Stomach (tissue), 4 donors: ENCODE measurements around the gene SRSF3.

Experiments
- CTCF ChIP-seq, 7 experiments: fragments of 450-650 bp in 4 of 7; fragments of 200-600 bp in 3 of 7; sonication (generic) in 3 of 7; IDR thresholded peaks; one replicate each; pipeline ENCODE4 v1.5.1; 2016 to 2019; ENCODE audit warnings: antibody characterized with exemption in 7 of 7, control low read depth in 2 of 7, mild to moderate bottlenecking in 1 of 7
- EP300 ChIP-seq: sonication (generic); formaldehyde crosslinking; IDR thresholded peaks from one replicate; pipeline ENCODE4 v1.6.1; 2017; ENCODE audit warnings: antibody characterized with exemption
- POLR2A ChIP-seq, 4 donors: fragments of 450-650 bp; IDR thresholded peaks; one replicate each; pipeline ENCODE4 v1.6.1; 2016; ENCODE audit warnings: antibody characterized with exemption in 4 of 4, control low read depth in 2 of 4, mild to moderate bottlenecking in 1 of 4, moderate library complexity in 1 of 4
- POLR2AphosphoS5 ChIP-seq, 3 donors: sonication (generic); formaldehyde crosslinking; IDR thresholded peaks; one replicate each; pipeline ENCODE4 v1.6.1; 2016; ENCODE audit warnings: antibody characterized with exemption in 3 of 3

GRCh38 chr6:36610041-36610955, 16.1 kb downstream of the SRSF3 start:
- TF ChIP-seq POLR2A (IDR thresholded peaks at IDR 0.05) = no peak
- no peak for TF ChIP-seq CTCF (IDR thresholded peaks at IDR 0.05)
- no peak for TF ChIP-seq POLR2AphosphoS5 (IDR thresholded peaks at IDR 0.05)
- TF ChIP-seq EP300 = no peak
